Measurements from ENCODE around the gene EED. TPM values are rescaled to one million over a fixed set of nuclear protein-coding genes. Genes with fewer than 3 reads are reported as not detected.
A peak's percentile ranks its signal among the peaks of the same experiment; 100 is the strongest.

Gene EED
- total RNA-seq, 1 donor from 2014 or later, result 16.5 TPM

DNA sequence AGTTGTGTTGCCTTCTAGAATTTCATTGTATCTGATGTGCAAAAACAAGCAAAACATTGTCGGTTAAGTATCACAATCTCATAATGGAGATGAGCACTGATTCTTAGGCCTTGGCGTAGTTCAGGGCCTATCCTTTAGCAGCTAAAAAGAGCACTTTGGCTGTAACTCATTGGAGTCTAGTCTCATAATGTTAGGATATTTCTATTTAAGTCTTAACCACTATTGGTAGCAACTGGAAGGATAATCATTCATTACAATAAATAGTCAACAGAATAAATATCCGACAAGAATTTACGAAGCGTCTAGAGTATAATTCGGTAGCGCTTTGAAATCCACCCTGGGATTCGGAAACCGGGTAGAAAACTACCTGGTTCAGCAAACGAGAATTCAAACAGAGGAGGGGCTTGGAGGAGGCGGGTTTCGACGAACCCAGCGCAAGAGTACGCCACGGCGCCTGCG, 461 bp upstream of the EED start:
- H3K9me3 Mint-ChIP-seq (ENCODE audit: unreplicated experiment), result no peaks in the 10 kb centered on the region
- peaks cover 24% of the 10 kb centered on the region for H3K4me1 Mint-ChIP-seq (ENCODE audit: unreplicated experiment)
- no peaks in the 10 kb centered on the region for H3K36me3 Mint-ChIP-seq (ENCODE audit: unreplicated experiment)
- no peak overlapping the region for H3K27ac Mint-ChIP-seq (ENCODE audit: unreplicated experiment)
- TF ChIP-seq, protein P1, sequence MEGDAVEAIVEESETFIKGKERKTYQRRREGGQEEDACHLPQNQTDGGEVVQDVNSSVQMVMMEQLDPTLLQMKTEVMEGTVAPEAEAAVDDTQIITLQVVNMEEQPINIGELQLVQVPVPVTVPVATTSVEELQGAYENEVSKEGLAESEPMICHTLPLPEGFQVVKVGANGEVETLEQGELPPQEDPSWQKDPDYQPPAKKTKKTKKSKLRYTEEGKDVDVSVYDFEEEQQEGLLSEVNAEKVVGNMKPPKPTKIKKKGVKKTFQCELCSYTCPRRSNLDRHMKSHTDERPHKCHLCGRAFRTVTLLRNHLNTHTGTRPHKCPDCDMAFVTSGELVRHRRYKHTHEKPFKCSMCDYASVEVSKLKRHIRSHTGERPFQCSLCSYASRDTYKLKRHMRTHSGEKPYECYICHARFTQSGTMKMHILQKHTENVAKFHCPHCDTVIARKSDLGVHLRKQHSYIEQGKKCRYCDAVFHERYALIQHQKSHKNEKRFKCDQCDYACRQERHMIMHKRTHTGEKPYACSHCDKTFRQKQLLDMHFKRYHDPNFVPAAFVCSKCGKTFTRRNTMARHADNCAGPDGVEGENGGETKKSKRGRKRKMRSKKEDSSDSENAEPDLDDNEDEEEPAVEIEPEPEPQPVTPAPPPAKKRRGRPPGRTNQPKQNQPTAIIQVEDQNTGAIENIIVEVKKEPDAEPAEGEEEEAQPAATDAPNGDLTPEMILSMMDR (IDR thresholded peaks at IDR 0.05), result no peak
- peaks cover 31% of the 10 kb centered on the region for H3K27me3 Mint-ChIP-seq (ENCODE audit: unreplicated experiment)
- no peak overlapping the region for H3K4me3 Mint-ChIP-seq (ENCODE audit: unreplicated experiment)
- DNase-seq (ENCODE audit: extremely low spot score, unreplicated experiment), result peak; percentile 94

DNA sequence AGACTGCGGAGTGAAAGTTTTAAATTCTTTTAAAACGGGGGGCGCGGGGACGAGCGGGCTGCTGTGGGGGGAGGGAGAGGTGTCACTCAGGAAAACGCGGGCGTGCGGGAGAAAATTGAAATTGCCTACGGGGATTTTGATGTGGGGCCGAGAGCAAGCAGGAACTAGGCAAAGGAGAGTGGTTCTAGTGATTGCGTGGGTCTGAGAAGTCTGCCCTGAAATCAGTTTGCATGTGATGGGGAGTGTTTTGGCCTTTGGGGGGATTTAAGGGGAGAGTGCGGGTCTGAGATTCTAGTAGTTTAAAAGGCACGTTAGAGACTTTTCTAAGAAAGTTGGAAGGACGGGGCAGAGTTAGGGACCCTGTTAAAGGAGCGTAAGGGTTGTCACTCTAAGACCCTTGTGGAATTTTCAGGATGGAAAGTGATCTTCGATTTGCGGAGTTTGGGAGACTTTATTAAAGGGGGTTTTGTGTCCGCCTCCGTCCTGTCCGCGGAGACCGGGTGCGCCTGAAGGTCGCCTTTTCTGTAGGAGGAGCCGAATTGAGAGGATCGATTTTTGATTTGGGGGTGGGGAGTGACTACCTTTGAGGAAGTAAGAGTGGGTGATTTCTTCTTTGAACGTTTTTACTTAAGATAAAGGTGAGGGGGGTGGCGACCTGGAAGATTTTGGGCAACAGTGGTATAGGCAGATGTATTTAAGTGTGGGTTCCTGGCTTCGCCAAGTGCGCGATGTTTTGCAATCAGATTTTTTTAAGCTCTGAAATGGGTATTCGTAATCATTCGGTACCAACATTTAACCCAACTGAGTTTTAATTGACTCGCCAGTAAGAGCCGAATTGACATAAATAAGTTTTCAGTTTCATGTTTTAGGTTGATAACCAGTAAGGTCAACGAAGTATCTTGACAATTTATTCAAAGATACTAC, 1.1 kb downstream of the EED start:
- no peak for DNase-seq (ENCODE audit: extremely low spot score, unreplicated experiment)
- Mint-ChIP-seq H3K27ac (ENCODE audit: unreplicated experiment) (no peak overlapping the region), H3K4me3 (ENCODE audit: unreplicated experiment) (no peak overlapping the region)

DNA sequence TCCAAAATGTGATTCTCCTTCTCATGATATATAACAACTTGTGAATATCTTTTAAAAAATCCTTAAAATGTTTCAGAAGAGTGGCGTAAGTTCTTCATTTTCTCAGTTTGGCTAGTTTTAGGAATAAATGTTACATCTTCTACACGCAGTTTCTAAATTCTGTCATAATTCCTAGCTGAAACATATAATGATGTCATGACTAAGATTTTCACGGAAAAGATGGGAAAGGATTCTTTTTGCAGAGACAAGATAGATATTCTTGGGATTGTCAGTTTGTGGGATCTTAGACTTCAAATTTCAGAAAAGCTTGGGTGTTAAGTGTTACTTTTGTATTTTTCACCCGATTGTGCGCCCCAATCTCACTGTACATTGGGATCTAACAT, 1.7 kb downstream of the EED start:
- H3K4me1 Mint-ChIP-seq (ENCODE audit: unreplicated experiment), result peaks cover 38% of the 10 kb centered on the region
- H3K36me3 Mint-ChIP-seq (ENCODE audit: unreplicated experiment), result no peaks in the 10 kb centered on the region
- TF ChIP-seq, protein P1 (IDR thresholded peaks at IDR 0.05), result no peak
- H3K27ac Mint-ChIP-seq (ENCODE audit: unreplicated experiment), result peak overlapping the region; percentile 6
- peaks cover 17% of the 10 kb centered on the region for H3K27me3 Mint-ChIP-seq (ENCODE audit: unreplicated experiment)
- DNase-seq (ENCODE audit: extremely low spot score, unreplicated experiment), result no peak
- no peaks in the 10 kb centered on the region for H3K9me3 Mint-ChIP-seq (ENCODE audit: unreplicated experiment)
- H3K4me3 Mint-ChIP-seq (ENCODE audit: unreplicated experiment), result no peak overlapping the region

More for the DNA sequence above, 1.1 kb downstream of the EED start:
- peaks cover 35% of the 10 kb centered on the region for H3K4me1 Mint-ChIP-seq (ENCODE audit: unreplicated experiment)
- peaks cover 18% of the 10 kb centered on the region for H3K27me3 Mint-ChIP-seq (ENCODE audit: unreplicated experiment)
- no peaks in the 10 kb centered on the region for H3K36me3 Mint-ChIP-seq (ENCODE audit: unreplicated experiment)
- TF ChIP-seq, protein P1 (IDR thresholded peaks at IDR 0.05), result no peak
- H3K9me3 Mint-ChIP-seq (ENCODE audit: unreplicated experiment), result no peaks in the 10 kb centered on the region

DNA sequence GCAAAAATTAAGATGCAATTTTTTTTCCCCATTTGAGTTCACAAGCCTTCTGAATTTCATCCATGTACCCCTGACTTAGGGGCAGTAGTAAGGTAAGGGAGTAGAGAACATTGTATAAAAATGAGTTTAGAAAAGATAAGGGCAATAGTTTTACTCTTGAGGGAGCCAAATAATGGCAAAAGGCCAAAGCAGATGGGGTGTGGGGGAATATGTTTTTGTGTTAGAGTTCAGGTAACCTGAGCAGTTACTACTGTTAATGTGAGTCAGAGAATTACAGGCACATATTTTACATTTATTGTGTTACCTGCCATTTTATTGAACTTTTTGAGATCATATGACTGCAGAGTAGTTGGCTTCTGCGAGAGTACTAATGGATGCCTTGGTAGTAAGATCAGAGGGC, 3.1 kb downstream of the EED start:
- Mint-ChIP-seq H3K4me1 (ENCODE audit: unreplicated experiment) (peaks cover 40% of the 10 kb centered on the region), H3K36me3 (ENCODE audit: unreplicated experiment) (peaks cover 3% of the 10 kb centered on the region), H3K27me3 (ENCODE audit: unreplicated experiment) (peaks cover 6% of the 10 kb centered on the region), H3K9me3 (ENCODE audit: unreplicated experiment) (no peaks in the 10 kb centered on the region), H3K4me3 (ENCODE audit: unreplicated experiment) (no peak overlapping the region), H3K27ac (ENCODE audit: unreplicated experiment) (no peak overlapping the region)
- DNase-seq (ENCODE audit: extremely low spot score, unreplicated experiment), result no peak
- TF ChIP-seq, protein P1 (IDR thresholded peaks at IDR 0.05), result no peak

DNA sequence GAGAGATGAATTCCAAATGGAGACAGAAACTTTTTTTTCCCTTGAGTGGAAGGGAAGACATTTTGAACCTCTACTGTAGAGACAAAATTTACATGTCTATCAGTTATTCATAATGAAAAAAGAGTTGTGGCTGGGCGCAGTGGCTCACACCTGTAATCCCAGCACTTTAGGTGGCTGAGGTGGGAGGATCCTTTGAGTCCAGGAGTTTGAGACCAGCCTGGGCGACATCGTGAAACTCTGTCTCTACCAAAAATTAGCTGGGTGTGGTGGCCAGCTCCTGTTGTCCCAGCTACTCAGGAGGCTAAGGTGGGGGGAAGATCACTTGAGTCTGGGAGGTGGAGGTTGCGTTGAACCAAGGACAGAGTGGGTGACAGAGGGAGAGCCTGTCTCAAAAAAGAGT, 4.1 kb downstream of the EED start:
- Mint-ChIP-seq H3K27ac (ENCODE audit: unreplicated experiment) (peak overlapping the region; percentile 40), H3K9me3 (ENCODE audit: unreplicated experiment) (no peaks in the 10 kb centered on the region), H3K27me3 (ENCODE audit: unreplicated experiment) (no peaks in the 10 kb centered on the region), H3K4me1 (ENCODE audit: unreplicated experiment) (peaks cover 40% of the 10 kb centered on the region), H3K36me3 (ENCODE audit: unreplicated experiment) (peaks cover 6% of the 10 kb centered on the region), H3K4me3 (ENCODE audit: unreplicated experiment) (no peak overlapping the region)
- TF ChIP-seq, protein P1 (IDR thresholded peaks at IDR 0.05), result no peak
- DNase-seq (ENCODE audit: extremely low spot score, unreplicated experiment), result no peak

Measured in osteocyte (in vitro differentiated cells).